AG08395 (cell line): ENCODE data around the gene C7orf57.

Source experiments
- DNase-seq: peaks from one replicate; pipeline ENCODE4 v3.0.0; 2012; ENCODE audit warnings: mixed read lengths, low spot score

The C7orf57 gene

GRCh38 chr7:48109848-48110663, 74.7 kb downstream of the C7orf57 start:
- peak; percentile 71 for DNase-seq

- no peak for DNase-seq
These were observed 75.5 kb downstream of the C7orf57 start for GRCh38 chr7:48110868-48111267.
